NCI-H526 treated with DMSO at 0.1 percent for 48 hours (cell line): ENCODE data around the gene VPS16.

Experiments
- DNase-seq: peaks from one replicate; lab custom pipeline; 2025; lab: John Stamatoyannopoulos, UW

The VPS16 gene

GRCh38 chr20:2840138-2840966 lies at the start of gene VPS16, which contains the start of gene PCED1A:
Gene VPS16 (plus strand): TSS chr20:2840745. CDS start chr20:2840775, 30 bp downstream.
Gene PCED1A (minus strand): TSS chr20:2840655. CDS start chr20:2839912, 743 bp downstream.
- DNase-seq, result peak; percentile 70

DNA sequence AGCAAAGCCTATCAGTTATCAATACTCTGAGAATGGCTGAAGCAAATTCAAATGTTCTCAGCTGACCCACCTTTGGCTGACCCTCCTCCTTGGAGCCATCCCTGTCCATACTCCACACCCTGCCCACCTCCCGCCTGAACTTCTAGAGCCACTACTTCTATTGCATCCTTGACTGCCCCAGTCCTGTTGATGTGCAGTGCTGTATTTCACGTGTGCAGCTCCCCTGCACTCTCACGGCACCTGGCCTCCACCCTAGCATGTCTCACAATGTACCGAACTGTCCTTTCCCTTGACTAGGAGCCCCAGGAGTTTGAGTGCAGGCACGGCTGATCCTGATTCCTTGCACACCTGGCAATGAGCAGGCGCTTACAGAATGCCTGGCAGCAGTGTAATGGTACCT lies 47.1 kb upstream of the VPS16 start:
- DNase-seq, result no peak

- DNase-seq, result no peak
Observed at GRCh38 chr20:2794202-2794748, 46.3 kb upstream of the VPS16 start.

- no peak for DNase-seq
Observed at GRCh38 chr20:2794866-2795447, 45.6 kb upstream of the VPS16 start.

- no peak for DNase-seq
Observed at GRCh38 chr20:2795451-2795850, 45.1 kb upstream of the VPS16 start.

- no peak for DNase-seq
Observed at GRCh38 chr20:2796011-2796660, 44.4 kb upstream of the VPS16 start.

DNA sequence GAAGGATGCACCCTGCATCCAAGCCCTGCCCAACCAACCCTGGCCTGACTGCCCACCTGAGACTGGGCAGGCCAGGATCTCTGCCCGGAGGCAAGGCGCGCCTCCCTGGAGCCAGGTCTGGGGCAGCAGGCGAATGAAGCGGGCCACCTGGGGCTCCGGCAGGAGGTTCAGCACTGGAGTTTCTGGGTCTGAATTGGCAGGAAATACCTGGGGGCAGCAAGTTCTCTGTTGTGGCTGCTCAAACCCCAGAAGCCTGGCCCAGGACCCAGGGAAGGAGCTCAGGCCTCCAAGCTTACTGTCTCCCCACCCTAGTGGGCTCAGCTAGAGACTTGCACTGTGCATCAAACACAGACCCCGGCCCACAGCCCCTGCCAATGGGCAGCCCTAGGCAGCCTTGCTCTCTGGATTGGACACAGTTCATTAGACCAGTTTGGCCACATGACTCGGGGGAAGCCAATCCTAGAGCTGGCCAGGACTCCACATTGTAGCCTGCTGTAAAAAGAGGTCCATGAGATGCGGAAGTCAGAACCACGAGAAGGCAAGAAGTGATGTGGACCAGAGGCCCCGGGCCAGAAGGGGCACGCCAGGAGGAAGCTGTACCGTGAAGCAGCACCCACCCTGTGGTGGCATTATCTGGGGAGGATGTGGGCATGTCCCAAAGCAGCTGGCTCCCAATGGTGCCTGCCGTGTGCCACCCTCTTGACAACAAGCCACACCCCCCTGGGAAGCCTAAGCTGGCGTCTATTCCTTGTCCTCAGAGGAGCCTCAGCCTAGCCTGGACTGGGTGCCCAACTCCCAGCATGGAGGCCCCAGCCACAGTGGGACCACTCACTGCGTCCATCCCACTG lies 43.2 kb upstream of the VPS16 start:
- DNase-seq, result no peak

DNA sequence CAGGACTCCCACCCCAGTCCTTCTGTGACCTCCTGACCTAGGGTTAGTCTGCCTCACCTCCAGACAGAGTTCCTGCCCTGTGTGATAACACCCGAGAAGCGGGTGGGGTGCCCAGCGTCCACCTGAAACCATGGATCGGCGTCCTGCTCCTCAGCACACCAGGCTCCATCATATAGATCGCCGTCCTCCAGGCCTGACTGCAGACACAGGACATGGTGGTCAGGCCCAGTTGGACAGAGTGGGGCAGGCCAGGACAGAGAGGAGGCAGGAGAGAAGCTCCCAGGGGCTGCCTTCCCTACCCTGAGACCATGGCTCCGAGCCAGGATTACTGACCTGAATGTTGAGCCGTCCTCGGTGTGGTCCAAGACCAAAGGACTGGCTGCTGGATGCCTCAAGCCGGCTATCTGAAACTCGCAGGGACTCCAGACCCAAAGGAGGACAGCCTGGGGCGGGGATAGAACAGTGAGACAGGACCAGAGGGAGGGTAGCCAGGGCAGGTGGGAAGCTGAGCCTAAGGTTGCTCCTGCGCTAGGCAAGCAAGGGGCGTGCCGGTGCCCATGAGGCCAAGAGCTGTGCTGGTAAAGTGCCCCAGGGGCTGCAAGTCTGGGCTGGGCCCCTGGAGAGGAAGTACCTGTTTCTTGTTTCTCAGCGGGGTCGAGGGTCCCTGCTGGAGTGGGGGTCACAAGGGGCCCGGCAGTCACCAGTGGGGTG lies 42.3 kb upstream of the VPS16 start:
- no peak for DNase-seq

DNA sequence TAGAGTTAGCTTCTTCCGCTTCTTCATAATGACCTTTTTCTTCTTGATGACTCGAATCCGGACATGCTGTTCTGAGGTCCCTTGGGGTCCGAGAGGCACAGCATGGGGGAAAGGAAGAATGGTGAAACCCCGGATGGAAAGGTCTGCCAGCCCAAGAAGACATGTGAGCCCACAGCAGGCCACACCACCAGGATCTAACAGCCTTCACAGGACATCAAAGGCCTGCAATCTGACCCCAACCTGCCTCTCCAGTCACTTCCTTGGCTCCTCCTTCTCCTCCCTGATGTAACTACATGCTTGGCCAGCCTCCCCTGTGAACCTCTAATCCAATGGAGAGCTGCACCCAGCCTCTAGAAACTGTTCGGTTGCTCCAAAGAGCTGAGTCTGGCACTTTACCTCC lies 41.7 kb upstream of the VPS16 start:
- no peak for DNase-seq

DNA sequence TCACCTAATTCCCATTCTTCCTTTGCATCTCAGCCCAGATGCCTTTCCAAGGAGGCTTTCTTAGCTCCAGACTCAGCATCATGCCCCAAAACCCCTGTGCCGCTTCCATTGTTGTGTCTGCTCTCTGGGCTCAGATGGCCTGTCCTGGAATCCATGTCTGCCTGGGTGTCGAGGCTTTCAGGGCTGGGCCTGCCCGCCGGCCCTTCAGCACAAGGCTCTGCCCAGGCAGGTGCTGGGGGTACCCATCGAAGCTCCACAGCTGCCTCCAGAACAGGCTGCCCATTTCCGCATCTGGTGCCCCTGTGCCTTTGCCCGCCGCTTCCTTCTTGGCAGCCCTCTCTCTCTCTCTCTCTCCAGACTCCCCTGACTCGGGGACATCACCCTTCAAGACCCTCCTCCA lies 41.3 kb upstream of the VPS16 start:
- DNase-seq, result no peak

- no peak for DNase-seq
Observed at GRCh38 chr20:2799688-2800520, 40.6 kb upstream of the VPS16 start.

- no peak for DNase-seq
Observed at GRCh38 chr20:2800521-2801285, 39.8 kb upstream of the VPS16 start, which contains the start of gene CPXM1. Gene CPXM1 (minus strand): TSS chr20:2800627. CDS start chr20:2800572, 55 bp downstream.

DNA sequence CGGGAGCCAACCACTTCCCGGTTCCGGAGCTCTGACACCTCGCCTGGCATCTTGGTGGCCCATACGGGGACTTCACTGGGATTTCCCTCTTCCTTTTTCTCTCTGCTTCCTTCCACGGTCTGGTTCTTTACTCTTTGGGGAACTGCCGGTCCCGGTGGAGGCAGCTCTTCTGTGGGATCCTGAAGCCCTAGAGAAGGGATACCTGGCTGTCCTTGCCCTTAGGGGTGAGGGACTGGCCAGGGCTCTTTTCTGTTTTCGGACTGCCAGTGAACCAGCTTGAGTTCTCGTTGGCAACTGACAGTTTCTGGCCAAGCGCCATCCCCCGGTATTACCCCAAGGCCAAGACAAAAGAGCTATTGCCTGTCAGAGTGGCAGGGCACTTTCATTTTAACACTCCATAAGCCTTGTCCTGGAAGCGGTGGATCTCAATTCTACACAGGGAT lies 39.2 kb upstream of the VPS16 start:
- DNase-seq, result no peak

DNA sequence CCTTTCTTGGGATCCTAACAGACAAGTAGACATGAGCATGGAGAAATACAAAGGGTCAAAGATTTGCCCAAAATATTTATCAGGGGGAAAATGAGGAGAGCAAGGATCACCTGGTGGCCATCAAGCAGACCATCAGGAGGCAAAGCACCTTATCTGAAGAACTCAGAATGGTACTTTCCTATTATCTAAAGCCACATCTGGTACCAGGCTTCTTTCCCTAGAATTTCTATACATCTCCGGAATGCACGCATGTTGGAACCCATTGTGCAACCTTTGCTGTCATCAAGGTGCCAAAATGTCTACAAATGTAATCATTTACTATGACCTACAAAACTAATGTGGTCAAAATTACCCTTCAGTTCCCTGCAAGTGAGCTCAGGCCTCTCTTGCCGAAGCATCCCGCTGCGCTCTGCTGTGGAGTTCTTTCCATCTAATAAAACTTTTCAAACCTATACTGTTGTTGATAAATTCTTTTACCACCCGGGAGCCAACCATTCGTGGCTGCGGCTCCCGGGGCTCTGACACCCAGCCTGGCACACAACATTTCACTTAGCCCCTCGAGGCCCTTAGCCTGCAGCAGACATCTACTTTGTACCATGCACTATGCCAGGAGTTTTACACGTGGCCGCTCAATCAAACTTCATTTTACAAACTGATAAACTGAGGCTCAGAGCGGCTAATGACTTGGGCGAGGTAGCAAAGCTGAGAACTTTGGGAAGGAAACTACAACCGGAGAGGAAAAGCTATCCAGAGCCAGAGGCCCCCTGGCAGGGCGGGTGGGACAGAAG lies 36.3 kb upstream of the VPS16 start:
- DNase-seq, result no peak

DNA sequence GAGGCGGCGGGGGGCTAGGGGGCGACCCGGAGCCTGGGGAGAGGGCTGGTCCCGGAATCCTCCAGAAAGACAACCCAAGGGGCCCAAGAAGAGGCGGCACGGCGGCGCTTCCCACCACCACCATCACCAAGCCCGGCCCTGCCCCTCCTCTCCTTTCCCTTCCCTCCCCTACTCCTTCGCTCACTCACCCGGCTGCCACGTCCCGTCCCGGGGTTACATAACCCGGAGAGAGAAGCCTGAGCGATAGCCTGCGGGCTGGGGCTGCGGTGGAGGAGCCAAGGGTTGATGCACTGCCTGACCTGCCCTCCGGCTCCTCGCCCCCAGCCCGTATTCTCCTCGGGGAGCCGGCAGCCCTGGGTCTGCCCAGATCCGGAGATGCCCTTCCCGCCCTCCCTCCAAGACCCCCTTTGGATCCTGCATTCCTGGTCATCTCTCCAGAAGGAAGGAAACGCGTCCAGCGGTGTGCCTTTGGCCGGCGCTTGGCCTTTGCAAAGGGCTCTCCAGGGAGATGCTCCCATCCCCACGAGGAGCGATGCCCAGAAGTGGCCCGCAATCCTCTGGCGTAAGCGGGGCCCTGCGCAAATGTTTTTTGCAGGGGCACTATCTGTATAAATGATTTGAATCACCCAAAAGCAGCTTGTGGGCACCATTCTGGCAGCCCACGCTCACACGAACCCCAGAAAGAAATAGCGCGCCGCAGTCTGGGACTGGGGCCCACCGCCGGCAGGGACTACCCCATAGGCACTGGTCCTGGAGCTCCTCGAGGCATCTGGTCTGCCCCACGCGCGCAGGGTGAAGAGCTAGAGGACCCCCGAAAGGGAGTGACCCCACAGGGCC lies 35.5 kb upstream of the VPS16 start:
- DNase-seq, result no peak

DNA sequence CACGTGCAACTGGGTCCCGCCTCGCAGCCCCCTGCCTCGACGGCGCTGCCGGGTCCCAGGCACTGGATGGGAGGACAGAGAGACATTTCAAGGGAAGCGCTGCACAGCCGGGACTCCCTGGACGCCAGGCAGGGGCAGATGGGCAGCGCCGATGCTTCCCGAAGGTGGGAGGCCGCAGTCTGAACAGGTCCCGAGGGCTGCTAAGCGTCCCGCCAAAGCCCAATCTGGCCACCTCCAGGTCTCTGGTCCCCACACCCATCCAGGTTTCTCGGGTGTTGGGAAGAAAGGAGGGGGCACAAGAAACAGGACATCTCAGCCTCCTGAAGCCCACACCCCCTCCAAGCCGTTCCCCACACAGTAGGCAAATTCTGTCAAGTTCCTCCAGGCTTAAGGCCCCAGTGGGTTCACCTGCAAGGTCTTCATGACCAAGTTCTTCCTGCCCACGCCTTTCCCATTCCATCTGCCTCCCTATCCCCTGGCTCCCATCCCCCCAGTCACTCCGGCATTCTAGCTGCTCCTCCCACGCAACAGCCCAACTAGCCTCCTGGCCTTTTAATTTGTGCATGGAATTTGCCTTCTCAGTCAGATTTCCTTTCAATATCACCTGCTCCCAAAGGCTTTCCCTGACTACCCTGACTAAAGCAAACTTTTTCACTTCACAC lies 34.7 kb upstream of the VPS16 start:
- DNase-seq, result no peak

DNA sequence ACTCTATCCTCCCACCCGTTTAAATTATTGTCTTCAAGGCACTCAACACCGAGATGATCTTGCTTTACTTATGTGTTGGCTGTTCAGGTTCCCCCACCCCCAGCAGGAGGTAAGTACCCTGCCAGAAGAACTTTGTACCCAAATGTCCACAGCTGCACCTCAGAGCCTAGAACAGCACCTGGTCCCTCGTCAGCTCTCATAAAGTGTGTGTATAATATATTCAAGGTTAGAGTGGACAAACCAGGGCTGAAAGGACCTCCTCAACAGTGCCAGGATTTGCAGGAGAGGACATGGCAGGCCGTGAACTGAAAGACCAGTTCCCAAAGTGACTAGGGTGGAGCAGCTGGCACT lies 34.2 kb upstream of the VPS16 start:
- DNase-seq, result no peak
